Anterior cingulate cortex (tissue), 58 donors: Measurements from ENCODE around the gene GDPD4.

Experiments
- DNase-seq, 58 donors: peaks; one replicate each; lab custom pipeline; 2025; lab: John Stamatoyannopoulos, UW

GDPD4 gene

GRCh38 chr11:77207618-77208313 lies 93.7 kb downstream of the GDPD4 start:
- DNase-seq: no peak

DNA sequence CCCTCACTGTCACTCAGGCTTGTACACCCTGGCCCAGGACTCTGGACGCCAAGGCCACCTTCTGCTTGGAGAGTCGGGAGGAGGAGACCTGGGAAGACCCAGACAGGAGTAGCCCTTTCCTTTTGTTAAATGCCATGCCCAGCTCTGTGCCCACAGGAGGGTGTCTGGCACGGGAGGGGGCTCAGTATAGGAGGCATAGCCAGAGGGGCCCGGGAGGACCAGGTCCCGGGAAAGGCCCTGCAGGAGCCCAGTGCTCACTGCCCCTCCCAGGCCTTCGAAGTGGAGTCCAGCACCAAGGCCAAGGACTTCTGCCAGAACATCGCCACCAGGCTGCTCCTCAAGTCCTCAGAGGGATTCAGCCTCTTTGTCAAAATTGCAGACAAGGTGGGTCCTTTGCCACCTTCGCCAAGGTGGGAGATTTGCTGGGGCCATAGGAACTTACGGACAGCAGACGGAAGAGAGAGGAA lies 94.4 kb downstream of the GDPD4 start:
- DNase-seq: no peak

GRCh38 chr11:77206264-77207018 lies 95.0 kb downstream of the GDPD4 start:
- no peak for DNase-seq

DNA sequence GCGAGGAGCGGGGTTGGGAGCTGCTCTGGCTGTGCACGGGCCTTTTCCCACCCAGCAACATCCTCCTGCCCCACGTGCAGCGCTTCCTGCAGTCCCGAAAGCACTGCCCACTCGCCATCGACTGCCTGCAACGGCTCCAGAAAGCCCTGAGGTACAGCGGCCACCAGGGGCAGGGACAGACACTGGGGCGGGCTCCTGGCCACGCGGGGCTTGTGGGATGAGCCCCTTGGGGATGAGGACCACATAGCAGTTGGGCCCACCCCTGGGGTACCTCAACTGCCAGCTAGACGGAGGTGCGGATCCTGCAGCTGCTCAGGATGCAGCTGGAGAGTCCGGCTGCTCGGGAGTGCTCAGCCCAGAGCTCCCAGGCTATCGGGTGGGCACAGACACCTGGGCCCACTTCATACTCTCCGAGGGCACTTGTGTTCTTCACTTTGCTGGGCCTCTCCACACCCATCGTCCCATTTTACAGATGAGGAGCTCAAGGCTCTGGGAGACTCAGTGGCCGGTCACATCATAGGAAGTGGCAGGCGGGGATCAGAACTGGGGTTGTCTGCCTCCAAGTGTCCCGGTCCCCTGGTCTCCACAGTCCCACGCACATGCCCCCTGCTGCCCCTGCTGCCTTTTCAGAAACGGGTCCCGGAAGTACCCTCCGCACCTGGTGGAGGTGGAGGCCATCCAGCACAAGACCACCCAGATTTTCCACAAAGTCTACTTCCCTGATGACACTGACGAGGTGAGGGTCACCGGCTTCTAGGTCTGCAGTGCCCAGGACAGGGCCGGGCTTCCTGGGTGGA lies 95.8 kb downstream of the GDPD4 start:
- no peak for DNase-seq

DNA sequence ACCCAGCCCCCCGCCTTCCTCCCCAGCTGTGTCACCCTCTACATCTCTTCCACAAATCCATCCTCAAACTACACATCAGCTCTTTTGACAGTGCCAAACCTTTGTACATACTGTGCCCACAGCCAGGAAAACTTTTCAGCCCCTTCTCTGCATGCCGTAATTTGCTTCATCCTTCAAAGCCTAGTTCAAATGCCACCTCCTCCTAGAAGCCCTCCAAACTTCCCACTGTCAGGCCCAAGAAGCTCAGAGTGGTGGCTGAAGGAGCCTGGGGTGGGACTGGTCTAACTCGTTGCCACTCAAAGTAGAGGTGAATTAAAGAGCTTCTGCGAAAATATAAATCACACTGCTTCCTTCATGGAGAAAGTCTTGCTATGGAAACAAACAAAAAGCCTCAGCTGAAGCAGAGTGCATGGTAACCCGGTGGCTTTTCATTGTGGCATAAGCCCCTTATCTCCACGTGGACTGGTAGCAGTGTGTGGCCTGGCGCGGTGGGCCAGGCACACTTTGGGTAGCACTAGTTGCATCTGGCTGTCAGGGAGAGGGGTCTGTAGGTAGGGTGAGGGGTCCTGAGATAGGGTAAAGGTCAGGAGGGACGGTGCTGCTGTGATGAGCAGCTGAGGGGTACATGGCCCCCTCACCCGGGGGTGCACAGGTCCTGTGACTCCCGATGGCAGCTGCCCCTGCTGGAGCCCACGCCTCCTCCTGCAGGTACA lies 96.6 kb downstream of the GDPD4 start:
- no peak for DNase-seq

- DNase-seq: no peak
These were observed 97.4 kb downstream of the GDPD4 start for GRCh38 chr11:77203901-77204753.

DNA sequence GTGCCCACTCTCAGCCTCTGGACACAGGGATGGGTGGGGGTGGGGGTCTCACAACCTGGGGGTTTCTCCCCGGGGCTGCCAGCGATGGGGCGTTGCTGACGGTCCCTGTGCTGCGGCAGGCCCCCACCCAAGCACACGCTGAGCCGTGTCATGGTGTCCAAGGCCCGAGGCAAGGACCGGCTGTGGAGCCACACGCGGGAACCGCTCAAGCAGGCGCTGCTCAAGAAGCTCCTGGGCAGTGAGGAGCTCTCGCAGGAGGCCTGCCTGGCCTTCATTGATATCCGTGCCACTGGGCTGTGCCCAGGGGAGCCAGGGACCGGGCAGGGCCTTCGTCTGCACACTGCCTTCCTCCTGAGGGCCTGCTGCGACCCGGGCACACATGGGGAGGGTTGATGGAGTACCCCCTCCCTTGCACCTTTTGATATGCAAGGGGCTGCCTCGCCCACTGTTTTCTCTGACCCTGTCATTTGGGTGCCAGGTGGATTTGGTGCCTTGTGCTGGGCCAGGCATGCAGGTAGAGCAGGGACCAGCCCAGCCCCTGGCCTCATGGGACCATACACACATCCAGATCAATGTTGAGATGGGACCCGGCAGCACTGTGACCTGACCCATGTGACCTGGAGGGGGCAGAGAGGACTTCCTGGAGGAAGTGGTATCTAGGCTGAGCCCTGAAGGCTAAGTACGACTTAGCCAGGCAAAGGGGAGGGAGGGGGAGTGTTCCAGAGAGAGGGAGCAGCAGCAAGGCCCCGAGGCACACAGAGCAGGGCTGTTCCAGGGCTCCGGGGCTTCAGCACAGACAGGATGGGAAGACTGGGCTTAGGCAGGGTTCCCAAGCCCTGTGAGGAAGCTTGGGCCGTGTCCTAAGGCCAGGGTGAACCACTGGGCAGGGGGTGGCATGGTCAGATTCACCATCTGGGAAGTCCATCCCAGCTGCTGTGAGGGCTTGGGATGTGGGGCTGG lies 98.3 kb downstream of the GDPD4 start:
- no peak for DNase-seq

GRCh38 chr11:77201991-77202841 lies 99.3 kb downstream of the GDPD4 start:
- DNase-seq: no peak

DNA sequence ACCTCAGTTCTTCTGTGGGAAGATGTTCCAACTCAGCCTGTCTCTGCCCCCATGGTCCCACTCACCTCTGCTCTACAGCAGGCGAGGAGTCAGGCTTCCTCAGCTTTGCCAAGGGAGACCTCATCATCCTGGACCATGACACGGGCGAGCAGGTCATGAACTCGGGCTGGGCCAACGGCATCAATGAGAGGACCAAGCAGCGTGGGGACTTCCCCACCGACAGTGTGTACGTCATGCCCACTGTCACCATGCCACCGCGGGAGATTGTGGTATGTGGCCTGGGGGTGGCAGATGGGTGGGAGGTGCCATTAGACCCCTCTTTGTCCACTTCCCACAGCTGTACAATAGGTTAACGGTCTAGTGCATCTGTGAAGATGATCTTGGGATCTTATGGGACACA lies 100.1 kb downstream of the GDPD4 start:
- no peak for DNase-seq

- DNase-seq: no peak
These were observed 100.9 kb downstream of the GDPD4 start for GRCh38 chr11:77200351-77201268.

DNA sequence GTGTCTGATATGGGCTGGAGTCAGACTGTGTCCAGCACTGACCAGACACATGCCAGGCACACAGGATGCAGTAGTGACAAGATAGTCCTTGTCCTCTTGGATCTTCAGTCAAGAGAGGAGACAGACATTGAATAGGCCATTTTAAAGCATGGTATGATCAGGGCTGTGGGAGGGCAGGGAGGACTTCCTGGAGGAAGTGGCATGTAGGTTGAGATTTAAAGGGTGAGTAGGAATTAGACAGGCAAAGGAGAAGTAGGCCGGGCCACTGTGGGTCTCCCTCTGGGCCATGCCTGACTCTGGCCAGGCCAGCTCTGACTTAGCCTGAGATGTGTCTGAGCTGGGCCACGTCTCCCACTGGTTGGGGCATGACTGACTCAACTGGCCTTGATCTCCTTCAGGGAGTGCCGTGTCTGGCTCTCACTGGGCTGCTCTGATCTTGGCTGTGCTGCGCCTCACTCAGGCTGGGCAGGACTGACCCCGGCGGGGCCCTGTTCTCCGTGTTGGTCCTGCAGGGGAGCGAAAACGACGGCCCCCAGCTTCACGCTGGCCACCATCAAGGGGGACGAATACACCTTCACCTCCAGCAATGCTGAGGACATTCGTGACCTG lies 102.2 kb downstream of the GDPD4 start:
- no peak for DNase-seq

GRCh38 chr11:77198440-77198849 lies 103.0 kb downstream of the GDPD4 start:
- DNase-seq: no peak

- no peak for DNase-seq
These were observed 103.7 kb downstream of the GDPD4 start for GRCh38 chr11:77197626-77198320.

DNA sequence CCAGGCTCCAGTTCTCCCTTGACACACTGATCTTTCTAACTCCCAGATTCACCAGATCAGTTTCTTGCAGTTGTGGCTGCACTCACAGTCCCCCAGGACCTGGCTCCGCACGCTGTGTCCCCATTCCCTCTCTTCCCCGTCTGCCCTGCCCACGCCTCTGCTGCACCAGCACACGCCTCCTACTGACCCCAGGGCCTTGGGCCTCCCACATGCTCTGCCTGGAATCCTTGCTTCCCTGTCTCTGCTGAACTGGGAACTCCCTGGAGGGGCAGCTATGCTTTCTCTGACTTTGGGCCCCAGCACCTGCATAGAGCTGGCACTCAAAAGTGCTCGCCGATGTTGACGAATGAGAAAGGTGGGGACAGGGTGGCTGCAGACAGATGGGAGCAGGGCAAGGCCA lies 104.5 kb downstream of the GDPD4 start:
- DNase-seq: no peak

GRCh38 chr11:77195071-77195755 lies 106.3 kb downstream of the GDPD4 start:
- no peak for DNase-seq
